Astrocyte of the cerebellum (primary cell): ENCODE measurements around the gene NMT1.

Source experiments
- DNase-seq: peaks from one replicate; pipeline ENCODE4 v3.0.0-alpha.2; 2011; ENCODE audit warnings: low read depth
- H3K4me3 ChIP-seq: 2 replicates; pipeline ENCODE4 v1.5.1; 2011; ENCODE audit warnings: mild to moderate bottlenecking, low read depth, low read length, moderate library complexity
- in situ Hi-C: cut with HindIII; loops from 2 replicates; pipeline ENCODE4 v1.10.0; 2017; ENCODE audit warnings: low sequenced_read_pairs
- TF ChIP-seq, protein P1 (sequence below): IDR thresholded peaks from 2 replicates; pipeline ENCODE4 v1.5.1; 2012; ENCODE audit warnings: low read length, low read depth, moderate library complexity, mild to moderate bottlenecking; ENCODE audit errors: missing control alignments

The NMT1 gene

DNA sequence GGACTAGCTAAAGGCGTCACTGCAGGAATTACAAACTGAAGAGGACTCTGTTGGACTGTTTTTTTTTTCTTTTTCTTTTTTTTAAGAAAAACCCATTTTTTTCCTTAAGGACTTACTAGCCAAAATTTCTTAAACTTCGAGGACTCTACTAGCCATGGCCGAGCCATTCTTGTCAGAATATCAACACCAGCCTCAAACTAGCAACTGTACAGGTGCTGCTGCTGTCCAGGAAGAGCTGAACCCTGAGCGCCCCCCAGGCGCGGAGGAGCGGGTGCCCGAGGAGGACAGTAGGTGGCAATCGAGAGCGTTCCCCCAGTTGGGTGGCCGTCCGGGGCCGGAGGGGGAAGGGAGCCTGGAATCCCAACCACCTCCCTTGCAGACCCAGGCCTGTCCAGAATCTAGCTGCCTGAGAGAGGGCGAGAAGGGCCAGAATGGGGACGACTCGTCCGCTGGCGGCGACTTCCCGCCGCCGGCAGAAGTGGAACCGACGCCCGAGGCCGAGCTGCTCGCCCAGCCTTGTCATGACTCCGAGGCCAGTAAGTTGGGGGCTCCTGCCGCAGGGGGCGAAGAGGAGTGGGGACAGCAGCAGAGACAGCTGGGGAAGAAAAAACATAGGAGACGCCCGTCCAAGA lies 88.0 kb downstream of the NMT1 start:
- no peak for DNase-seq
- TF ChIP-seq, protein P1, sequence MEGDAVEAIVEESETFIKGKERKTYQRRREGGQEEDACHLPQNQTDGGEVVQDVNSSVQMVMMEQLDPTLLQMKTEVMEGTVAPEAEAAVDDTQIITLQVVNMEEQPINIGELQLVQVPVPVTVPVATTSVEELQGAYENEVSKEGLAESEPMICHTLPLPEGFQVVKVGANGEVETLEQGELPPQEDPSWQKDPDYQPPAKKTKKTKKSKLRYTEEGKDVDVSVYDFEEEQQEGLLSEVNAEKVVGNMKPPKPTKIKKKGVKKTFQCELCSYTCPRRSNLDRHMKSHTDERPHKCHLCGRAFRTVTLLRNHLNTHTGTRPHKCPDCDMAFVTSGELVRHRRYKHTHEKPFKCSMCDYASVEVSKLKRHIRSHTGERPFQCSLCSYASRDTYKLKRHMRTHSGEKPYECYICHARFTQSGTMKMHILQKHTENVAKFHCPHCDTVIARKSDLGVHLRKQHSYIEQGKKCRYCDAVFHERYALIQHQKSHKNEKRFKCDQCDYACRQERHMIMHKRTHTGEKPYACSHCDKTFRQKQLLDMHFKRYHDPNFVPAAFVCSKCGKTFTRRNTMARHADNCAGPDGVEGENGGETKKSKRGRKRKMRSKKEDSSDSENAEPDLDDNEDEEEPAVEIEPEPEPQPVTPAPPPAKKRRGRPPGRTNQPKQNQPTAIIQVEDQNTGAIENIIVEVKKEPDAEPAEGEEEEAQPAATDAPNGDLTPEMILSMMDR: peak; percentile 86
- in situ Hi-C loops: no loop called here
- H3K4me3 ChIP-seq: peak overlapping the region; percentile 78

GRCh38 chr17:45149669-45150664 lies 88.8 kb downstream of the NMT1 start:
- in situ Hi-C loops: no loop called here
- TF ChIP-seq, protein P1: no peak
- H3K4me3 ChIP-seq: peak overlapping the region; percentile 78
- DNase-seq: no peak

- H3K4me3 ChIP-seq: peak overlapping the region; percentile 78
- DNase-seq: no peak
- TF ChIP-seq, protein P1: no peak
- in situ Hi-C loops: no loop called here
Measured at GRCh38 chr17:45150911-45151809, 90.0 kb downstream of the NMT1 start.

DNA sequence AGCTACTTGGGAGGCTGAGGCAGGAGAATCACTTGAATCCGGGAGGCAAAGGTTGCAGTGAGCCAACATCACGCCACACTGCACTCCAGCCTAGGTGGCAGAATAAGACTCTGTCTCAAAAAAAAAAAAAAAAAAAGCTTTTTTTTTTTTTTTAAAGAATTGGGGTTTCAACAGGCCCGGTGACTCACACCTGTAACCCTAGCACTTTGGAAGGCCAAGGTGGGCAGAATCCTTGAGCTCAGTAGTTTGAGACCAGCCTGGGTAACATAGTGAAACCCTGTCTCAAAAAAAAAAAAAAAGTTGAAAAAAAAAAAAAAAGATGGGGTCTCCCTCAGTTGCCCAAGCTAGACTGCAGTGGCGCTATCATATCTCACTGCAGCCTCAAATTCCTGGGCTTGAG lies 93.9 kb downstream of the NMT1 start:
- no peak for DNase-seq
- TF ChIP-seq, protein P1: no peak
- in situ Hi-C loops: no loop called here
- H3K4me3 ChIP-seq: no peak overlapping the region

GRCh38 chr17:45155483-45155882 lies 94.4 kb downstream of the NMT1 start:
- DNase-seq: no peak
- H3K4me3 ChIP-seq: no peak overlapping the region
- in situ Hi-C loops: no loop called here
- TF ChIP-seq, protein P1: no peak

DNA sequence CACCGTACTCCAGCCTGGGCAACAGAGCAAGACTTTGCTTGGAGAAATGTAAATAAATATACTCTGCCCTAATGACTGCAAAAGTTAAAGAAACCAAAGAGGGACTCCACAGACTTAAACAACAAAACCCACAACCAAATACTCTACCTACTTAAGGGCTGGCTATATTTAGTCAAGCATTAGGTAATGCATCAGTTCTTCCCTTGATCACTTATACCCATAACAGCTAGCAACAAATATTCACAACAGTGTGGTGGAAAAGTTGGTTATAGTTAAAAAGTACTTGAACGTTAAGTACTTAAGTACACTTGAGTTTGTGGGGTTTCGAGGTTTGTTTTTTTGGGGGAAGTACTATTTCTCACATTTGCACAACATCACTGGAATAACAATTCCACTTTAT lies 95.1 kb downstream of the NMT1 start:
- in situ Hi-C loops: no loop called here
- no peak overlapping the region for H3K4me3 ChIP-seq
- TF ChIP-seq, protein P1: no peak
- no peak for DNase-seq
